Uterus (tissue), 2 donors: Measurements from ENCODE around the gene ALDH16A1.

ENCODE experiments used
- CTCF ChIP-seq, 4 experiments: fragments of 200-600 bp in 2 of 4; fragments of 450-650 bp in 2 of 4; sonication (generic) in 2 of 4; IDR thresholded peaks; one replicate each; pipeline ENCODE4 v1.5.1; 2016 to 2019; ENCODE audit warnings: antibody characterized with exemption in 4 of 4, mild to moderate bottlenecking in 2 of 4, moderate library complexity in 1 of 4
- POLR2A ChIP-seq, 2 donors: fragments of 450-650 bp; IDR thresholded peaks; one replicate each; pipeline ENCODE4 v1.6.1; 2016; ENCODE audit warnings: antibody characterized with exemption in 2 of 2, mild to moderate bottlenecking in 1 of 2, moderate library complexity in 1 of 2

GRCh38 chr19:49513746-49514118, 60.7 kb downstream of the ALDH16A1 start:
- TF ChIP-seq CTCF (IDR thresholded peaks at IDR 0.05): no peak
- no peak for TF ChIP-seq POLR2A (IDR thresholded peaks at IDR 0.05)
